Measurements from ENCODE around the gene CD248. TPM values are rescaled to one million over a fixed set of nuclear protein-coding genes. Genes with fewer than 3 reads are reported as not detected.
A peak's percentile ranks its signal among the peaks of the same experiment; 100 is the strongest.

CD248 gene
- total RNA-seq, 1 donor from 2014 or later = 193 TPM

DNA sequence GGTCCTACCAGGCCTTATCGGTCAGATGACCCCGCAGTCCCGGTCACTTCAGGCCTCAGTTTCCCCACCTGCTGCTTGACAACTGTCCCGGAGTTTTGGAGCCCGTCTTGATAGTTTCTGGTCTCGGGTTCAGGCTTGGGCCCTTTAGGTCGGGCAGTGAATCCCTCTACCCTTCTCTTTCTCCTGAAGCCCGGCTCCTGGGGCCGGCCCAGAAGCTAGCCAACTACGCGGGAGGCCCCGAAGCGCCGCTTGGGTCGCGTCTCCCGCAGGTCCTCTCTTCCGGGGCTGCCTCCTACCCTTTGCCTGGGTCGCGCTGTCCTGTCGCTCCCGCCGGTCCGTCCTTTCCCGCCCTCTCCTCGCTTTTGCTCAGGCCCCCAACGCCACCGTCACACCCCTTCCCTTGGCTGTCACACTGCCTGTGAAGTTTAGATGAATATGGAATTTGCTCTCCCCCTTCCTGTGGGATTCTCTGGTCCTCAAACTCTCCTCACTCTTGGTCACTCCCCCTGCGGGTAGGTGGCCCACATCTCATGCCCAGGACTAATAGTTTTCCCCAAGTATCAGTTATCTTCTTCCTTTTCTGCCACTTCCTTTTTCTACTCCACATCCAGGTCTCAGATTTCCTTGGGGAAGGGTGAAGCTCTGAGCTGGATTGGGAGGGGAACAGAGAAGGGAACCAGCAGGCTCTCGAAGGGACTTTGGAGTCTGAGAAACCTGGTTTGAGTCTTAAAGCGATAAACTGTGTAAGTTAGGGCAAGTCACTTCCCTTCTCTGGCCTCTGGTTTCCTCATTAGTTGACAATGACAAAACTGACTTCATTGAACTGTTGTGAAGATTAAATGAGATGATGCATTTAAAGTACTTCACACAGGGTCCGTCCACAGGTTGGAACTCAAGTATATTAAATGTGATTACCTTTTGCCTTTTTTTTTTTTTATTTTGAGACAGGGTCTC, 47.6 kb downstream of the CD248 start:
- Histone ChIP-seq H3K4me1 (peaks cover 0 to 24% of the 10 kb centered on the region in 2 donors), H3K9me3 (no peaks in the 10 kb centered on the region), H3K36me3 (peaks cover 34 to 47% of the 10 kb centered on the region in 2 donors), H3K4me3 (peak overlapping the region; percentile 63 to 84), H3K27ac (peak overlapping the region; percentile 94 to 99), H3K27me3 (no peaks in the 10 kb centered on the region)
- DNase-seq (ENCODE audit: low spot score in 2 of 2) = no peak
- TF ChIP-seq, protein P1, sequence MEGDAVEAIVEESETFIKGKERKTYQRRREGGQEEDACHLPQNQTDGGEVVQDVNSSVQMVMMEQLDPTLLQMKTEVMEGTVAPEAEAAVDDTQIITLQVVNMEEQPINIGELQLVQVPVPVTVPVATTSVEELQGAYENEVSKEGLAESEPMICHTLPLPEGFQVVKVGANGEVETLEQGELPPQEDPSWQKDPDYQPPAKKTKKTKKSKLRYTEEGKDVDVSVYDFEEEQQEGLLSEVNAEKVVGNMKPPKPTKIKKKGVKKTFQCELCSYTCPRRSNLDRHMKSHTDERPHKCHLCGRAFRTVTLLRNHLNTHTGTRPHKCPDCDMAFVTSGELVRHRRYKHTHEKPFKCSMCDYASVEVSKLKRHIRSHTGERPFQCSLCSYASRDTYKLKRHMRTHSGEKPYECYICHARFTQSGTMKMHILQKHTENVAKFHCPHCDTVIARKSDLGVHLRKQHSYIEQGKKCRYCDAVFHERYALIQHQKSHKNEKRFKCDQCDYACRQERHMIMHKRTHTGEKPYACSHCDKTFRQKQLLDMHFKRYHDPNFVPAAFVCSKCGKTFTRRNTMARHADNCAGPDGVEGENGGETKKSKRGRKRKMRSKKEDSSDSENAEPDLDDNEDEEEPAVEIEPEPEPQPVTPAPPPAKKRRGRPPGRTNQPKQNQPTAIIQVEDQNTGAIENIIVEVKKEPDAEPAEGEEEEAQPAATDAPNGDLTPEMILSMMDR (IDR thresholded peaks at IDR 0.05) = no peak
- intact Hi-C loops (cut with DNase I) = loop anchor here (1.0 to 10.0 kb wide), 5 partner anchors 13 to 414 kb away; partner anchors contain the start of genes C11orf68, CFL1, DRAP1 and PACS1

DNA sequence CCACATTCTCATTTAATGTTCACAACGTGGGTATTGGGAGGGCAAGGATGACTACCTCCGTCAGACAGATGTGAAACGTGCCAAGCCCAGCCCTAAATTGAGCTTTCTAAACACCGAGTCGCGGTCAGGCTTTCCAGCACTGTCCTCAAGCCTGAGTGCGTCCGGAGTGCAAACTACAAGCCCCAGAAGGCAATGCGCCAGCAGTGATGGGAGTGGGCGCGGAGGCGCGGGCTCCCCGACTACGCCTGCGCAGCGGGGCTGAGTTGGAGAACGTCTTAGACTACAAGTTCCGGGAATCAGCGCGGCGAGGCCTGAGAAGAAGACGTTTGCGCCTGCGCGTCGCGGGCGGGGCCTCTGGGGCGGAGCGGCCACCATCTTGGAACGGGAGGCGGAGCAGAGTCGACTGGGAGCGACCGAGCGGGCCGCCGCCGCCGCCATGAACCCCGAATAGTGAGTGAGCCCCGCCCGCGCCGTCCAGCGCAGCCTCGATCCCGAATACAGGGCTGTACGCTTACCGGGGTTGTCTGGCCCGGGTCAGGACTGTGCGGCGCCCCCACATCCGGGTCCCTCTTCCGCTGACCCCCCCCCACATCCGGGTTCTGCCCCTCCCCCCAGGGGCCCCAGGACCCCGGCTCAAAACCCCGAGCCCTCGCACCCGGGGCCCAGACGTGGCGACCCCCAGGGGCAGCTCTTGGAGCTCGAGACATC, 48.4 kb downstream of the CD248 start, which contains the start of gene RAB1B:
RAB1B (plus strand) TSS at position 396 of the 708 bp plus-strand sequence; CDS start at position 437, 41 bp downstream.
- peaks cover 33 to 39% of the 10 kb centered on the region in 2 donors for H3K36me3 ChIP-seq
- H3K4me3 ChIP-seq = peak within 1 kb of the TSS; percentile 63 to 84
- TF ChIP-seq, protein P1 (IDR thresholded peaks at IDR 0.05) = no peak
- intact Hi-C loops (cut with DNase I) = loop anchor here (1.0 to 10.0 kb wide), 5 partner anchors 14 to 414 kb away; partner anchors contain the start of genes C11orf68, CFL1, DRAP1 and PACS1
- H3K4me1 ChIP-seq = peaks cover 0 to 24% of the 10 kb centered on the region in 2 donors
- no peaks in the 10 kb centered on the region for H3K27me3 ChIP-seq
- H3K9me3 ChIP-seq = no peaks in the 10 kb centered on the region
- DNase-seq (ENCODE audit: low spot score in 2 of 2) = peak; percentile 98 to 100
- H3K27ac ChIP-seq = peak within 1 kb of the TSS; percentile 94 to 99

DNA sequence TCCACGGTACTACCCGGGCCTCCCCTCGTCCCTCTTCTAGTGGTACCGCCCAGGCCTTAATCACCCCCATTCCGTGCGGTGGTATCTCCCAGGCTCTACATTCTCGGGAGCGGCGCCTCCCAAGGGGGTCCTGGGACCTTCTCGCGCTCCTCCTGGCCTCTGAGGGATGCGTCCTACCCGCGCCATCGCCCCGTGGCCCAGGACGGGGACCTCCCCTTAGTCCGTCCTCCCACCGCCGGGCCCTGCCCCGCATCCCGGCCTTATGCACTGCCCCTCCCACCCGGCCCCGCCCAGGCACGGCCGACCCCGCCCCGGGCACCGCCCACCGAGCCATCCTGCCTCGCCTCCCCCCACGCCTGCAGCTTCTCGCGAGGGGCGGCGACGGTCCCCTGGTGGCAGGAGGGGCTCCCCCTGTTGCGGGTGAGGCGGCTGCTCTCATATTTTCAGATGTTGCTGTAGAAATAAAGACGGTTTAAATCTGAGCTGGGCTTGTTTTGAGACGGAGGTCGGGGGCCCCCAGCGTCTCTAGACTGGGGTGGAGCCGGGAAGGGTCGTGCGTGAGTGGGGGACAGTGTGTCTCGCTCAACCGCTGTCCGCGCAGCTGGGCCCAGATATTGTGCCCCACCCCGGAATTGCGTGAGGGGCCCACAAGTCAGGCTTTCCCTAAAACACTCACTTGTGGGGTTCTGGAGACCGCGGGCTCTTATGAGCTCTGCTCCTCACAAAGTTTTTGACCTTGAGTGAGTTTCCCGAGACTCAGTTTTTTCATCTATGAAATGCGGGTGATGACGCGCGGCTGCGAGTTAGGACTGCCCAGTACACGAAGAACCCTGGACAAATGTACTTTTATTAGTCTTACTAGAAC, 49.2 kb downstream of the CD248 start:
- intact Hi-C loops (cut with DNase I) = loop anchor here (1.0 to 10.0 kb wide), 6 partner anchors 15 to 605 kb away; partner anchors contain the start of genes C11orf68, CFL1, DRAP1 and PACS1
- Histone ChIP-seq H3K36me3 (peaks cover 33 to 39% of the 10 kb centered on the region in 2 donors), H3K4me1 (peaks cover 0 to 24% of the 10 kb centered on the region in 2 donors), H3K27me3 (no peaks in the 10 kb centered on the region), H3K9me3 (no peaks in the 10 kb centered on the region), H3K4me3 (peak overlapping the region; percentile 63 to 84), H3K27ac (peak overlapping the region; percentile 94 to 99)
- TF ChIP-seq, protein P1 (IDR thresholded peaks at IDR 0.05) = peak in 2 of 3 experiments; percentile 15 to 57
- peak; percentile 57 to 94 for DNase-seq (ENCODE audit: low spot score in 2 of 2)

DNA sequence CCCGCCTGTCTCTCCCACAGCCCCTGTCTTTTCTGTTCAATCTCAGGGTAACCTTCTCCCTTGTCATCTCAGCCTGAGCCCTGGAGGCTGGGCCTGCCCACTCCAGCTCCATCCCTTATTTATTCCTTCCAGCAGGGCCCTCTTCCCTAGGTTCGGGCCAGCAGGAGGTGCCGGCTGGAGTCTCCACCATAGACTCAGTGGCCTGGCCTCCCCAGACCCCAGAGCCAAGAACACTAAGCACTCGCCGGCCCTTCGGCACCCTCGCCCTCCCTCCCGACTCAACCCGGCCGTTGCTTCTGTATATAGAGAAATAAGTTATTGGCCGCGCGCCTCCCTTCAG, 49.8 kb downstream of the CD248 start:
- H3K27ac ChIP-seq = peak overlapping the region; percentile 94 to 99
- TF ChIP-seq, protein P1 (IDR thresholded peaks at IDR 0.05) = no peak
- no peak for DNase-seq (ENCODE audit: low spot score in 2 of 2)
- intact Hi-C loops (cut with DNase I) = loop anchor here (2.0 to 10.0 kb wide), 3 partner anchors 195 to 604 kb away; partner anchors contain the start of genes CFL1, PACS1 and RELA
- H3K4me3 ChIP-seq = peak overlapping the region; percentile 63 to 84
- H3K4me1 ChIP-seq = peaks cover 0 to 24% of the 10 kb centered on the region in 2 donors
- H3K36me3 ChIP-seq = peaks cover 33 to 39% of the 10 kb centered on the region in 2 donors
- no peaks in the 10 kb centered on the region for H3K9me3 ChIP-seq
- no peaks in the 10 kb centered on the region for H3K27me3 ChIP-seq
